Measurements from ENCODE around the gene ALPP.
"Not testable (repeated sequence)": the region's sequence is repeated elsewhere in the genome, so short reads cannot be mapped to it uniquely, and the experiment has no call there.

Gene ALPP

GRCh38 chr2:232364806-232365594, 13.6 kb upstream of the ALPP start:
- not testable (repeated sequence) for DNase-seq

DNA sequence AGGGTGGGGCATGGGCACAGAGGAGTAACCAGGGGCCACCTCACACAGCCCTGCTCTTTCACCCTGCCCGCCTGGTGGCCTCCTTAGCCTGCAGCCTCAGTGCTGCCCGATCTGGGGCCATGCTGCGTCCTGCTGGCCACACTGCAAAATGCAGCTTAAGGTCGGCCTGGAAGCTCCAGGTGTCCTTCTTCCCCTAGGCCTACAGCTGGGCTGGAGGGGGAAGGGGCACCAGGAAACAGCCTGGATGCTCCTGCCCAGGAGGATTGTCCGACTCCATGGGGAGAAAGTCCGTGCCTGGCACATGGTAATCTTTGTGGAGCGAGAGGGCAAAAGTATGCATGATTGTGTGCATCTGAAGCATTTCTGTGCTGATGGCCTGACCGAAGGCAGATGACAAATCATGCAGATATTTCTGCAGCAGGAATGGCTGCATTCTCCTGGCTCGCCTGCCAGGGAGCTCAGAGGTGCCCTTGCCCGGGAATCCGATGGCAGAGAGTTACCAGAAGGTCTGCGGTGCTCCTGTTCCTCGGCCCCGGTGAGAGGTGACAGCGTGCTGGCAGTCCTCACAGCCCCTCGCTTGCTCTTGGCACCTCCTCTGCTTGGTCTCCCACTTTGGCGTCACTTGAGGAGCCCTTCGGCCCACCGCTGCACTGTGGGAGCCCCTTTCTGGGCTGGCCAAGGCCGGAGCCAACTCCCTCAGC, 12.8 kb upstream of the ALPP start:
- no peak for DNase-seq

- not testable (repeated sequence) for DNase-seq
These were observed 12.1 kb upstream of the ALPP start for GRCh38 chr2:232366461-232366860.

GRCh38 chr2:232367016-232367415, 11.5 kb upstream of the ALPP start:
- DNase-seq, result no peak

GRCh38 chr2:232367591-232368233, 10.8 kb upstream of the ALPP start:
- DNase-seq, result no peak

- DNase-seq, result no peak
These were observed 10.2 kb upstream of the ALPP start for GRCh38 chr2:232368311-232368731.

DNA sequence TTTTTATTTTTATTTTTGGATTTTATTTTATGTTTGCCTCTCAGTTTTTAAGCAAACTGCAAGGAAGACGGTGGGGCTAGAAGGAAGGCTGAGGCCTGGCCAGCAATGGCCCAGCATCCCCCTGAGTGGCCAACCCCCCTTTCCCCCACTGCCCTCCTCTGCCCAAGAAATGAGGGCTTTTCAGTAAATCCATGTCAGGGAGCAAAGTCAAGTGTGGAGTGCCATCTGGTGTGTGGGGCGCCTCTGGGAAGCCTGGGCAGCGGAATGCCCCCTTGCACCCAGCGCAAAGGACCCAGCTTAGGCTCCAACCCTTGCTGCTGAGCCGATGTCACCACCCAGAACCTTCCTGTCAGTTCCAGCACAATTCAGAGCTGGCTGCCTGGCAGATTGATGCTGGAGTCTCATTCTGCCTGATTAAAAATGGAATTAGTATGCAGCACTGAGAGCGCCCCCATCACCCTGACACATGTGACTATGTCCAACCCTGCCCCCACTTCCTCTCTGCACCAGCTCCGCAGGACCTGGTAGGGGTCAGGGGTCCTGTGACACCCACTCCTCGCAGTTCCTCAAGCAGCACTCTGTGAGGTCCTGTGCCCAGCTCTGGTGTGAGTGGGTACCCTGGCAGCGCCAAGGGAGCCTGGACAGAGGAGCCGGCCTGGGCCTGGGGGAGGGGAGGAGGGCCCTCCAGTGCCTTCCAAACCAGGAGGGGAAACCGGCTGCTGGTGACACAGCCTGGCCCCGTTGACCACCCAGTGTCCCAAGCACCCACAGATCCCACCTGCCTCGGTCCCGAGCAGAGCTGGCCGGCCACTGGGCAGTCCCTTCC, 9.2 kb upstream of the ALPP start:
- no peak for DNase-seq

DNA sequence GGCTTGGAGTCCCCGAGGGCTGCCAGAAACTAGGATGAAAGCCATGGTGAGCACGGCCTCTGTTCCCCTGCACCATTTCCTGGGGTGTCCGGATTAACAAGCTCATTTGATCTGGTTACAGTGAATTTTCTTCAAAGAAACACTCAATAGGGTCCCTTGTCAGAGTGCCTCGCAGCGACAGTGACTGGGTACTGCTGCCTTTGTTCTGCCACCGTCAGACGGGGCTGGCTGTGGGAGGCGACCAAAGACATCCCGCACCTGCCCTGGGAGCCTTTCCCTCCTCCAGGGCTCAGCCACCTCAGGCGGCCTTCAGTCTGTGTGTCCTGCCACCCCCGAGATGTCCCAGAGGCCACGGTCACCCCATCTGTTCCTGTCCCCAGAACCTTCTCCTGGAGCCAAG, 8.5 kb upstream of the ALPP start:
- DNase-seq, result not testable (repeated sequence)

DNA sequence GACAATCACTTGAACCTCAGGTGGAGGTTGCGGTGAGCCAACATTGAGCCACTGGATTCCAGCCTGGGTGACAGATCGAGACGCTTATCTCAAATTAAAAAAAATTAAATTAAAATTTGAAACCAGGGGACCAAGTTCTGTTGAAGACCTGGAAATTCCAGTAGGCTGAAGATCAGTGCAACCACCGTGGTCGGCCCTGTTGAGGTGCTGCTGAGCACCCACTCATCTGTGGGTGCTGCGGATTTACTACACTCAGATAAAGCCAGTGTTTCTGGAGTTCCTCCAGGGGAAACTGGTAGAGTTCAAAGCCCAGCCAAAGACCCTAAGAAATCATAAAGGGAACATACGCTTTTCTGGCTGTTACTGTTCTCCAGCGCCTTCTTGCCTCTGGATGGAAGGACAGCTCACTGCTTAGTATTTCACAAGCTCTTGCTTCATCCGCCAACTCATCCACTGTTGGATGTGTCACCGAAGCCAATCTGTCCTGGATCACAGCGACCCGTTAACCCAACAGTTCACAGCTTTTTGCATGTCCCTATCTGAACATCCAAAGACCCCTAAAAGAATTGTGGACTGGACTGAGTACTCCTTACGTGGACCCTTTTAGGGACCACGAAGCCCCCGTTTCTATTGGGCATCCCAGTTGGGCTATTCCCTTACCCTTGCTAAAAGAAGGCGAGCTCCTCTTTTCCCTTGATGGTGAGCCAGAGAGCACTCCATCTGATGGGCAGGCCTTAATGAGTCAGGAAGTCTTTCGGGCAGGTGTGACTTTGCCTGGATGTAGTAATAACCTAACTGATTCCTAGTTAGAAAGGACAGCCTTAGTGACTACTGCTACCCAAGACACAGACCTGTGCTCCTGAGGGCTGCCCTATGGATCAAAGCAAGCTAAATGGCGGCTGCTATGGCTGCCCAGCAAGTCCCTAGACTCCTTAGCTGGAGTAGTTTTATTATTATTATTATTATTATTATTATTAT, 6.0 kb upstream of the ALPP start:
- DNase-seq, result no peak

DNA sequence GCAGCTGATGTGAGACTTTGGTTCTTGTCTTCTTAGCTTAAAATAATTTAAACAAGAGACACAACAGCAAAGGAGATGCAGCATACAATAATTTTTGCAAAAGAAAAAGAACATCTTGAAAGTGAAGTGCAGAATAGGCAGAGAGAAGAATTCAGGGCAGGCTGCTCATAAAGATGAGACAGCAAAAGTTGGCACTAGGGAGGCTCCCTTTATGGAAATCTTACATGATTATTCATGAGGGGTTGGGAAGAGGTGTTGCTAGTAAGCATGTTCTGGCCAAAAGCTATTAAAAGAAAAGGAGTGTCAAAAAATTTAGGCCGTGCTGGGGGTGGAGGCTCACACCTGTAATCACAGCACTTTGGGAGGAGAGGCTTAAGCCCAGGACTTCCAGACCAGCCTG, 4.2 kb upstream of the ALPP start:
- DNase-seq, result no peak

DNA sequence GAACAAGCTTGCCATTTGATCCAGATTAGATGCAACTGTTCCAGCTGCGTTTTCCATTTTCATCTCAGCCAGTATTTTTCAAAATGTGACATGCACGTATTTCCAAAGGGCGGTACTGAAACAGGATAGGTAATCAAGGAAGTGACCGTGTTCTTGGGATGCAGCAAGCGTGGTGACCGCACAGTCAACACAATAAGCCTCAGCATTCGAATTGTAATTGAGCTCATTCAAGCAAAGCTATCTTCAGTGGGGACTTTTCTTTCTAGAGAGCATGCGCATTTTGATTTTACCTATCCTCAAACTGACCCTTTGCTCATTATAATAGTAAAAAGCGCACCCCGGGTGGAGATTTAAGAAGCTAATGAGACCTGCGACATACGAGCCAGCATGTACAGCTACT, 3.4 kb upstream of the ALPP start:
- no peak for DNase-seq

GRCh38 chr2:232376260-232376659, 2.3 kb upstream of the ALPP start:
- no peak for DNase-seq

- DNase-seq, result no peak
These were observed 1.8 kb upstream of the ALPP start for GRCh38 chr2:232376713-232377112.

- no peak for DNase-seq
These were observed 1.2 kb upstream of the ALPP start for GRCh38 chr2:232377319-232377718.

DNA sequence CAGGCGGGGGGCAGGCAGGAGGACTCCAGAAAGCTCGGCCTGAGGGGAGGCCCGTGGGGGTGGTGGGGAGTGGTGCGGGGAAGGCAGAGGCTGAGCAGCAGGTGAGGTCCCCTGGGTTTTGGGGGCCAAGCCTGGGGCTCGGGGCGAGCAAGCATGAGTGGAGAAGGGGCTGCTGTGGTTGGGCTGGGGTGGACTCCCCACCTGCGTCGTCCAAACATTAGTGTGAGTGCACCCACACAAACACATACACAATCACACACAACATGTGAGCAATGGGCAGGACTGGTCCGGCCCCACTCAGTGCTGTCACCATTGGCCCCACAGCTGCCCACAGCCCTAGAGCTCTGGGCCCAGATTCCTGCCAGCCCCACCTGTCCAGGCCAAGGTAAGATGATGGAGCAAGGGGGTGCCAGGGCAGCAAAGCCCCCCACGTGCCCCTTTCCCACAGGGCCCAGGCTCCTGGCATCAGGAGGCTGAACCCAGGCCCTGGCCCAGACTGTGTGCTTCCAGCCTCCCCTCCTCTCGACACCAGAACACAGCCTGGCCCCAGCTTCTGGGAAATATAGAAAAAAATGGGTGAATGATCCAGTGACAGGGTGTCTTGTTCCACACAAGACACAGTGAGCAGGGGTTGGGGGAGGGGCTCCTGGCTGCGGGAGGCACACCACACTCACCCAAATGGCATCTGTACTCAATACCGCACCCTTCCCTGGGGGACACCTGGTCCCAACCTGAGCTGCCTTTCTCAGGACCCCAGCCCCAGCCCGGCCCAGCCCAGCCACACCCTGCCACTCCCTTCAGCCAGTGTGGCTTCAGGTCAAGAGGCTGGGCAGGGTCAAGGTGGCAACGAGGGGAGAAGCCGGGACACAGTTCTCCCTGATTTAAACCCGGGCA, 463 bp upstream of the ALPP start:
- DNase-seq, result no peak

- not testable (repeated sequence) for DNase-seq
These were observed 1.3 kb downstream of the ALPP start for GRCh38 chr2:232379610-232380590.

DNA sequence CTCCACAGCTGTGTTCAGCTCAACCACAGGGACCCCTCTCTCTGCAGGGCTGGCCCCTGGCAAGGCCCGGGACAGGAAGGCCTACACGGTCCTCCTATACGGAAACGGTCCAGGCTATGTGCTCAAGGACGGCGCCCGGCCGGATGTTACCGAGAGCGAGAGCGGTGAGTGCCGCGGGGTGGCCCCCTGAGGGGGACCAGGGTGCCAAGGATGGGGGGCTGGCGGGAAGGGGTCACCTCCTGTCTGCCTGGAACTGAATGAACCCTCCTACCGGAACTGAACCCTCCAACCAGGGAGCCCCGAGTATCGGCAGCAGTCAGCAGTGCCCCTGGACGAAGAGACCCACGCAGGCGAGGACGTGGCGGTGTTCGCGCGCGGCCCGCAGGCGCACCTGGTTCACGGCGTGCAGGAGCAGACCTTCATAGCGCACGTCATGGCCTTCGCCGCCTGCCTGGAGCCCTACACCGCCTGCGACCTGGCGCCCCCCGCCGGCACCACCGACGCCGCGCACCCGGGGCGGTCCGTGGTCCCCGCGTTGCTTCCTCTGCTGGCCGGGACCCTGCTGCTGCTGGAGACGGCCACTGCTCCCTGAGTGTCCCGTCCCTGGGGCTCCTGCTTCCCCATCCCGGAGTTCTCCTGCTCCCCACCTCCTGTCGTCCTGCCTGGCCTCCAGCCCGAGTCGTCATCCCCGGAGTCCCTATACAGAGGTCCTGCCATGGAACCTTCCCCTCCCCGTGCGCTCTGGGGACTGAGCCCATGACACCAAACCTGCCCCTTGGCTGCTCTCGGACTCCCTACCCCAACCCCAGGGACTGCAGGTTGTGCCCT, 2.9 kb downstream of the ALPP start:
- DNase-seq, result not testable (repeated sequence)
